Liver (tissue), 9 donors: Measurements from ENCODE around the gene ANKFN1. TPM values are rescaled to one million over a fixed set of nuclear protein-coding genes. Genes with fewer than 3 reads are reported as not detected.
"Not testable (repeated sequence)": the region's sequence is repeated elsewhere in the genome, so short reads cannot be mapped to it uniquely, and the experiment has no call there.

Source experiments
- DNase-seq: peaks from one replicate; pipeline ENCODE4 v3.0.0-alpha.2; 2017; ENCODE audit warnings: low spot score
- H3K27ac ChIP-seq, 2 donors: one replicate each; pipeline ENCODE4 v1.7.0; 2013; ENCODE audit warnings: inconsistent platforms in 2 of 2, low read length in 2 of 2, control low read depth in 1 of 2, low read depth in 1 of 2, mild to moderate bottlenecking in 1 of 2
- H3K27me3 ChIP-seq, 4 donors: one replicate each; pipeline versions ENCODE4 v1.6.1 to v1.7.0; 2013; ENCODE audit warnings: low read length in 3 of 4, inconsistent platforms in 1 of 4, mild to moderate bottlenecking in 1 of 4, moderate library complexity in 1 of 4; ENCODE audit not compliant: control insufficient read depth in 4 of 4, insufficient read depth in 4 of 4
- H3K36me3 ChIP-seq, 4 donors: one replicate each; pipeline versions ENCODE4 v1.6.1 to v1.7.0; 2013; ENCODE audit warnings: low read length in 3 of 4, mild to moderate bottlenecking in 3 of 4, low read depth in 1 of 4, moderate library complexity in 1 of 4; ENCODE audit not compliant: control insufficient read depth in 4 of 4, insufficient read depth in 3 of 4
- H3K4me1 ChIP-seq, 4 donors: one replicate each; pipeline versions ENCODE4 v1.6.1 to v1.7.0; 2013; ENCODE audit warnings: low read length in 3 of 4, mild to moderate bottlenecking in 3 of 4, moderate library complexity in 1 of 4; ENCODE audit not compliant: control insufficient read depth in 4 of 4, insufficient read depth in 4 of 4
- H3K4me3 ChIP-seq, 3 donors: one replicate each; pipeline versions ENCODE4 v1.6.1 to v1.7.0; 2013; ENCODE audit warnings: low read length in 3 of 3, control low read depth in 1 of 3, low read depth in 1 of 3, mild to moderate bottlenecking in 1 of 3
- H3K9ac ChIP-seq, 2 donors: one replicate each; pipeline ENCODE4 v1.7.0; 2013; ENCODE audit warnings: low read length in 2 of 2, mild to moderate bottlenecking in 2 of 2, moderate library complexity in 2 of 2, control low read depth in 1 of 2, low read depth in 1 of 2
- H3K9me3 ChIP-seq, 4 donors: one replicate each; pipeline versions ENCODE4 v1.6.1 to v1.7.0; 2013; ENCODE audit warnings: low read length in 3 of 4; ENCODE audit not compliant: control insufficient read depth in 4 of 4
- CTCF ChIP-seq: fragments of 150-350 bp; IDR thresholded peaks from 2 replicates; pipeline ENCODE4 v1.5.1; 2017; ENCODE audit warnings: improper control_type of control experiment, low read depth, low read length; ENCODE audit not compliant: missing input control
- FOXA1 ChIP-seq: IDR thresholded peaks from 2 replicates; pipeline ENCODE4 v1.6.1; 2016; ENCODE audit warnings: antibody characterized with exemption
- FOXA2 ChIP-seq: IDR thresholded peaks from 2 replicates; pipeline ENCODE4 v1.6.1; 2016; ENCODE audit warnings: antibody characterized with exemption
- HNF4A ChIP-seq, 2 donors: conservative IDR thresholded peaks; 2 replicates each; pipeline ENCODE4 v1.6.1; 2016; ENCODE audit warnings: antibody characterized with exemption in 2 of 2, mild to moderate bottlenecking in 2 of 2
- NR2F2 ChIP-seq: IDR thresholded peaks from 2 replicates; pipeline ENCODE4 v1.6.1; 2016; ENCODE audit warnings: antibody characterized with exemption
- RAD21 ChIP-seq, 2 donors: IDR thresholded peaks; 2 replicates each; pipeline ENCODE4 v1.6.1; 2016; ENCODE audit warnings: antibody characterized with exemption in 2 of 2, mild to moderate bottlenecking in 2 of 2
- REST ChIP-seq: IDR thresholded peaks from 2 replicates; pipeline ENCODE4 v1.6.1; 2016; ENCODE audit warnings: antibody characterized with exemption, mild to moderate bottlenecking
- RXRA ChIP-seq, 2 donors: IDR thresholded peaks; 2 replicates each; pipeline ENCODE4 v1.6.1; 2017 to 2018; ENCODE audit warnings: antibody characterized with exemption in 2 of 2, mild to moderate bottlenecking in 1 of 2
- ZBTB33 ChIP-seq: IDR thresholded peaks from 2 replicates; pipeline ENCODE4 v1.6.1; 2016; ENCODE audit warnings: antibody characterized with exemption
- WGBS: extraction: QIAGEN DNeasy Blood & Tissue Kit; methylation state at CpG from one replicate; pipeline ENCODE4 v1.1.7; 2013; 5-methylcytosine and 5-hydroxymethylcytosine counted together
- polyA plus RNA-seq, 2 donors: library from polyadenylated mRNA; stranded (reverse) in 1 of 2; unstranded in 1 of 2; fragments of 200-250 nt in 1 of 2; fragments of >200 nt in 1 of 2; fragmentation: Nextera tagmentation in 1 of 2; extraction: Ambion mirVana in 1 of 2; gene quantifications; one replicate each; pipeline versions ENCODE4 v1.2.1 to v1.2.3, GENCODE V29; 2013 to 2015
- total RNA-seq, 2 donors: library from RNA; depleted of rRNA; stranded (reverse); fragments of >200 nt; gene quantifications; one replicate each; pipeline ENCODE4 v1.2.3, GENCODE V29; 2014
- donor health status: healthy.
- donor health status: healthy.
- donor health status: healthy.
- donor health status: healthy.
- donor health status: healthy.

Gene ANKFN1
- total and polyA plus RNA-seq, 4 donors: not detected

GRCh38 chr17:56284482-56284881 is 131.2 kb downstream of the ANKFN1 start:
- Histone ChIP-seq H3K27me3 (no peaks in the 10 kb centered on the region), H3K9me3 (peaks cover 0 to 2% (median 0%) of the 10 kb centered on the region in 4 donors), H3K27ac (no peak overlapping the region), H3K4me1 (no peaks in the 10 kb centered on the region), H3K4me3 (no peak overlapping the region), H3K9ac (no peak overlapping the region), H3K36me3 (no peaks in the 10 kb centered on the region)
- 73% methylated on average over 4 of the region's 4 CpGs for WGBS
- no peak for DNase-seq
- TF ChIP-seq CTCF (no peak), ZBTB33 (no peak), REST (no peak), RXRA (IDR thresholded peaks at IDR 0.05) (no peak), HNF4A (conservative IDR thresholded peaks at IDR 0.05) (no peak), NR2F2 (no peak), FOXA1 (no peak), RAD21 (IDR thresholded peaks at IDR 0.05) (no peak), FOXA2 (no peak)

- WGBS: 90% methylated on average over 3 of the region's 3 CpGs
- H3K27ac ChIP-seq, H3K9ac ChIP-seq, H3K4me3 ChIP-seq, H3K27me3 ChIP-seq, H3K4me1 ChIP-seq, DNase-seq, H3K36me3 ChIP-seq, H3K9me3 ChIP-seq: not testable (repeated sequence)
These were observed 135.5 kb downstream of the ANKFN1 start for GRCh38 chr17:56288786-56289185.

- Histone ChIP-seq H3K36me3 (no peaks in the 10 kb centered on the region), H3K4me1 (peaks cover 0 to 6% (median 0%) of the 10 kb centered on the region in 4 donors), H3K9me3 (peaks cover 0 to 2% (median 0%) of the 10 kb centered on the region in 4 donors), H3K9ac (no peak overlapping the region), H3K4me3 (no peak overlapping the region), H3K27me3 (no peaks in the 10 kb centered on the region), H3K27ac (no peak overlapping the region)
- TF ChIP-seq ZBTB33: no peak
- DNase-seq: no peak
- 94% methylated on average over 6 of the region's 6 CpGs for WGBS
These were observed 136.0 kb downstream of the ANKFN1 start for GRCh38 chr17:56289321-56289720.
